BJ (cell line): Measurements from ENCODE around the gene IL2RG. TPM values are rescaled to one million over a fixed set of nuclear protein-coding genes. Genes with fewer than 3 reads are reported as not detected.

ENCODE experiments used
- CTCF ChIA-PET: fragments of 350-600 bp; formaldehyde crosslinking; extraction: SDS; loops from one replicate; lab custom pipeline; 2021; ENCODE audit warnings: antibody characterized with exemption, inconsistent platforms; lab: Yijun Ruan, JAX
- POLR2A ChIA-PET: fragments of 300-600 bp; sonication (Branson Sonifier 250); formaldehyde crosslinking; extraction: SDS; loops from one replicate; lab custom pipeline; 2021; ENCODE audit warnings: antibody characterized with exemption; lab: Charles Lee
- DNase-seq: peaks from one replicate; pipeline ENCODE4 v3.0.0-alpha.2; 2011; ENCODE audit warnings: low read depth
- H3K27me3 ChIP-seq: 2 replicates; pipeline ENCODE4 v1.6.0; 2011; ENCODE audit warnings: low read length; ENCODE audit not compliant: control insufficient read depth, insufficient read depth
- H3K36me3 ChIP-seq: 2 replicates; pipeline ENCODE4 v1.5.1; 2011; ENCODE audit warnings: low read length; ENCODE audit not compliant: control insufficient read depth, insufficient read depth
- H3K4me3 ChIP-seq: 2 replicates; pipeline ENCODE4 v1.5.1; 2011; ENCODE audit warnings: low read depth, mild to moderate bottlenecking, control low read depth, low read length
- CTCF ChIP-seq: IDR thresholded peaks from 2 replicates; pipeline ENCODE4 v1.5.1; 2011; ENCODE audit warnings: low read depth, mild to moderate bottlenecking, control low read depth, inconsistent platforms, low read length, moderate library complexity; ENCODE audit not compliant: insufficient read depth
- polyA plus RNA-seq: library from polyadenylated mRNA; depleted of rRNA; stranded (reverse); fragments of >200 nt; gene quantifications from 2 replicates; pipeline ENCODE4 v1.2.3, GENCODE V29; 2011

The IL2RG gene
- polyA plus RNA-seq, 1 experiment, result 0.13 TPM

GRCh38 chrX:71095033-71095432 is 16.3 kb downstream of the IL2RG start:
- CTCF ChIA-PET, result no interaction called here
- Histone ChIP-seq H3K36me3 (no peaks in the 10 kb centered on the region), H3K4me3 (peak overlapping the region; percentile 66), H3K27me3 (no peaks in the 10 kb centered on the region; the same call in 1 of the 2 replicates)
- no peak for TF ChIP-seq CTCF
- POLR2A ChIA-PET, result no interaction called here
- DNase-seq, result no peak

DNA sequence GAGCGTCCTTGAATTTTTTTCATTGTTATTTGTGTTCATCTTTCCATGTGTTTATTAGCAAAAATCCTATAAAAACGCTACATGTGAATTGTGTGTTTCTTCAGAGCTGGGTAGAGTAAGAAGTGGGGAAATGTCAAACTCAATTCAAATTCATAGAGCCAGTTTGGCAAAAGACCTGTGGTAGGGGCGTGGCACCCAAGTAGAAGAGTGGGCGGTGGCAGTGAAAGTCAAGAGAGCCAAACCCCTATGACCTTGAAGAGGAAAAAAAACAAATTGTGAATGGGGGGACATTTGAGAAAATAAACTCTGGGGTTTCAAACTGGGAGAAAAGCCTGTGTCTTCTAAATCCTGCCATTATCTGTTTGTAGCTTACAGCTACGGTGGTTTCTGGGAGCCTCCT is 20.1 kb downstream of the IL2RG start:
- Histone ChIP-seq H3K36me3 (no peaks in the 10 kb centered on the region), H3K27me3 (no peaks in the 10 kb centered on the region), H3K4me3 (no peak overlapping the region)
- no peak for TF ChIP-seq CTCF
- ChIA-PET POLR2A (no interaction called here), CTCF (interaction anchor here (1.1 to 1.4 kb wide), 3 partner anchors 10 to 38 kb away, joined by 3 to 6 read pairs (median 3); no protein-coding TSS in a partner anchor)
- DNase-seq, result no peak

- ChIA-PET CTCF (no interaction called here), POLR2A (no interaction called here)
- no peaks in the 10 kb centered on the region for H3K27me3 ChIP-seq
- H3K4me3 ChIP-seq, result no peak overlapping the region
- DNase-seq, result no peak
- no peaks in the 10 kb centered on the region for H3K36me3 ChIP-seq
- TF ChIP-seq CTCF, result no peak
Observed at GRCh38 chrX:71085900-71086299, 25.5 kb downstream of the IL2RG start.

DNA sequence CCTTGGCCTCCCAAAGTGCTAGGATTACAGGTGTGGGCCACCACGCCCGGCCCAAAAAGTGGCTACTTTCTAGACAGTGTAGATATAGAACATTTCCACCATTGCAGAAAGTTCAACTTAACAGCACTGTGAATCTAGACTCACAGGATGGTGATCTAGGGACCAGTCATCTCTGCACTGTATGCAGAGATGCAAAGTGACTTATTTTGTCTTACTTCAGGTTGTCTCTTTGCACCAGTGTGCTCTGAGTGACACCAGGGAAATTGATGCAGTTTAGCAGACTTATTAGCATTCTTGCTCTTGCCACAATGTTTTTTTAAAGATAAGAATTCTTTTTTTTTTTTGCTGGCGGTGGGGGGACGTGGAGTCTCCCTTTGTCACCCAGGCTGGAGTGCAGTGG is 28.6 kb downstream of the IL2RG start:
- TF ChIP-seq CTCF, result no peak
- ChIA-PET CTCF (no interaction called here), POLR2A (no interaction called here)
- Histone ChIP-seq H3K27me3 (no peaks in the 10 kb centered on the region), H3K36me3 (no peaks in the 10 kb centered on the region), H3K4me3 (no peak overlapping the region)
- no peak for DNase-seq

DNA sequence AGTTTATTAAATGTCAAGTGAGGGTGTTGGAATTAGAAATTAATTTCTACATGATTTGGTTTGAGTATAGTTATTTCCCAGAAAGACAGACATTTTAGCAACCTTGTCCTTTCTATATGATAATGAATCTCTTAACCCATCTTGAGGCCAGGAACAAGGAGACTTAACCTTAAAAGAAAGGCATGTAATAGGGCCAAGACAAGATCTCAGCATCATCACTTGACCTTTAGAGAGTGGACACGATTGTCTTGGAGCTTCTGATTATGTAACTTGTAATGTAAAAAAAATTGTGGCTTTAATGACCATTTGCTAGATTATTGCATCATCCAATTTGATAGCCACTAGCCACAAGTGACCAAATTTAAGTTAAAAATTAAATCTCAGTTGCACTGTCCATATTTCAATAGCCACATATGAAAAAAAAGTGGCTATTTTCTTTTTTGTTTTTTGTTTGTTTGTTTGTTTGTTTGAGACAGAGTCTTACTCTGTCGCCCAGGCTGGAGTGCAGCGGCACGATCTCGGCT is 29.2 kb downstream of the IL2RG start:
- no peaks in the 10 kb centered on the region for H3K27me3 ChIP-seq
- H3K36me3 ChIP-seq, result no peaks in the 10 kb centered on the region
- no peak for DNase-seq
- no peak overlapping the region for H3K4me3 ChIP-seq
- no peak for TF ChIP-seq CTCF
- ChIA-PET POLR2A (no interaction called here), CTCF (no interaction called here)
